CD4-positive, alpha-beta T cell treated with Interferon gamma for 1 hour (primary cell): ENCODE results near the gene SLC19A1.
"Not testable (repeated sequence)": the region's sequence is repeated elsewhere in the genome, so short reads cannot be mapped to it uniquely, and the experiment has no call there.

ENCODE experiments used
- DNase-seq: peaks from one replicate; pipeline ENCODE4 v3.0.0-alpha.2; 2020

SLC19A1 gene

GRCh38 chr21:45503226-45503625 is 39.0 kb downstream of the SLC19A1 start:
- not testable (repeated sequence) for DNase-seq

GRCh38 chr21:45502600-45502999 is 39.6 kb downstream of the SLC19A1 start:
- no peak for DNase-seq

- DNase-seq, result no peak
Measured at GRCh38 chr21:45502006-45502345, 40.3 kb downstream of the SLC19A1 start.

GRCh38 chr21:45501081-45502005 is 40.9 kb downstream of the SLC19A1 start:
- DNase-seq, result not testable (repeated sequence)

GRCh38 chr21:45499970-45500577 is 42.2 kb downstream of the SLC19A1 start:
- no peak for DNase-seq

- no peak for DNase-seq
Measured at GRCh38 chr21:45499201-45499750, 43.0 kb downstream of the SLC19A1 start.

GRCh38 chr21:45498646-45499000 is 43.6 kb downstream of the SLC19A1 start:
- no peak for DNase-seq

GRCh38 chr21:45497846-45498645 is 44.2 kb downstream of the SLC19A1 start:
- DNase-seq, result no peak

GRCh38 chr21:45496968-45497845 is 45.0 kb downstream of the SLC19A1 start:
- DNase-seq, result no peak

- no peak for DNase-seq
Measured at GRCh38 chr21:45496151-45496967, 45.9 kb downstream of the SLC19A1 start.

GRCh38 chr21:45494851-45495680 is 47.2 kb downstream of the SLC19A1 start:
- no peak for DNase-seq

GRCh38 chr21:45494135-45494850 is 47.9 kb downstream of the SLC19A1 start:
- no peak for DNase-seq

GRCh38 chr21:45493401-45494001 is 48.7 kb downstream of the SLC19A1 start:
- no peak for DNase-seq

- no peak for DNase-seq
Measured at GRCh38 chr21:45492765-45493164, 49.5 kb downstream of the SLC19A1 start.

- no peak for DNase-seq
Measured at GRCh38 chr21:45491623-45492022, 50.6 kb downstream of the SLC19A1 start.

GRCh38 chr21:45491056-45491455 is 51.2 kb downstream of the SLC19A1 start:
- DNase-seq, result no peak

- DNase-seq, result no peak
Measured at GRCh38 chr21:45490049-45490731, 52.0 kb downstream of the SLC19A1 start.

GRCh38 chr21:45489722-45489982 is 52.6 kb downstream of the SLC19A1 start:
- DNase-seq, result no peak
